DND-41 (cell line): Measurements from ENCODE around the gene TTC23L.

ENCODE experiments used
- ATAC-seq: fragments of 200-7000 bp; cut with Tn5 transposase; 3 replicates; pipeline ENCODE4 v1.9.1; 2021; ENCODE audit warnings: low read depth; ENCODE audit not compliant: insufficient read depth
- DNase-seq: peaks from one replicate; pipeline ENCODE4 v3.0.0-alpha.2; 2020
- H2AFZ ChIP-seq: 2 replicates; pipeline ENCODE4 v1.6.0; 2012; ENCODE audit warnings: low read depth, low read length
- H3K27ac ChIP-seq: 2 replicates; pipeline ENCODE4 v1.5.1; 2012; ENCODE audit warnings: low read length, inconsistent platforms
- H3K27me3 ChIP-seq: fragments of 200-600 bp; sonication (generic); 2 replicates; pipeline ENCODE4 v1.6.0; 2012; ENCODE audit warnings: low read length, mild to moderate bottlenecking, inconsistent platforms; ENCODE audit not compliant: insufficient read depth, poor library complexity
- H3K36me3 ChIP-seq: 2 replicates; pipeline ENCODE4 v1.5.1; 2012; ENCODE audit warnings: low read length, inconsistent platforms; ENCODE audit not compliant: insufficient read depth
- H3K4me1 ChIP-seq: 2 replicates; pipeline ENCODE4 v1.5.1; 2012; ENCODE audit warnings: mild to moderate bottlenecking, low read length; ENCODE audit not compliant: insufficient read depth
- H3K4me2 ChIP-seq: 2 replicates; pipeline ENCODE4 v1.6.0; 2012; ENCODE audit warnings: mild to moderate bottlenecking, moderate library complexity, low read length, inconsistent platforms; ENCODE audit not compliant: insufficient read depth
- H3K4me3 ChIP-seq, 2 experiments: fragments of 200-600 bp in 1 of 2; shearing (Covaris generic) in 1 of 2; 2 replicates each; pipeline ENCODE4 v1.5.1; 2012 to 2016; ENCODE audit warnings: inconsistent platforms in 2 of 2, low read length in 2 of 2, mild to moderate bottlenecking in 2 of 2, low read depth in 1 of 2, moderate library complexity in 1 of 2
- H3K79me2 ChIP-seq: 2 replicates; pipeline ENCODE4 v1.6.0; 2012; ENCODE audit warnings: low read length, inconsistent platforms; ENCODE audit not compliant: insufficient read depth
- H3K9ac ChIP-seq: 2 replicates; pipeline ENCODE4 v1.6.0; 2012; ENCODE audit warnings: low read depth, mild to moderate bottlenecking, inconsistent platforms, low read length, moderate library complexity
- H3K9me3 ChIP-seq: 2 replicates; pipeline ENCODE4 v1.5.1; 2012; ENCODE audit warnings: low read length, moderate library complexity, mild to moderate bottlenecking, inconsistent platforms; ENCODE audit not compliant: insufficient read depth, severe bottlenecking
- H4K20me1 ChIP-seq: 2 replicates; pipeline ENCODE4 v1.6.0; 2012; ENCODE audit warnings: low read length; ENCODE audit not compliant: insufficient read depth
- CTCF ChIP-seq: IDR thresholded peaks from 2 replicates; pipeline ENCODE4 v1.5.1; 2012; ENCODE audit warnings: borderline replicate concordance, low read length, moderate library complexity, mild to moderate bottlenecking; ENCODE audit not compliant: poor library complexity, severe bottlenecking; ENCODE audit errors: extremely low read depth
- EZH2 ChIP-seq: IDR thresholded peaks from 3 replicates; pipeline ENCODE4 v1.6.1; 2012; ENCODE audit warnings: borderline replicate concordance, low read depth, mild to moderate bottlenecking, moderate library complexity, low read length, inconsistent platforms; ENCODE audit not compliant: severe bottlenecking

Gene TTC23L

GRCh38 chr5:34804913-34805312 is 34.1 kb upstream of the TTC23L start:
- H3K79me2 ChIP-seq = no peaks in the 10 kb centered on the region
- ATAC-seq = no peak
- H3K36me3 ChIP-seq = no peaks in the 10 kb centered on the region
- no peaks in the 10 kb centered on the region for H3K9me3 ChIP-seq
- H3K27ac ChIP-seq = no peak overlapping the region
- no peak overlapping the region for H2AFZ ChIP-seq
- H3K27me3 ChIP-seq = peaks cover 7% of the 10 kb centered on the region
- H3K4me3 ChIP-seq = no peak overlapping the region
- no peak overlapping the region for H3K4me2 ChIP-seq
- DNase-seq = no peak
- no peaks in the 10 kb centered on the region for H4K20me1 ChIP-seq
- no peak overlapping the region for H3K9ac ChIP-seq
- TF ChIP-seq CTCF (no peak), EZH2 (no peak)
- H3K4me1 ChIP-seq = no peaks in the 10 kb centered on the region

- H3K27ac ChIP-seq = no peak overlapping the region
- DNase-seq (no peak), ATAC-seq (no peak)
- no peaks in the 10 kb centered on the region for H3K36me3 ChIP-seq
- no peak overlapping the region for H3K4me2 ChIP-seq
- H3K9me3 ChIP-seq = no peaks in the 10 kb centered on the region
- no peaks in the 10 kb centered on the region for H3K4me1 ChIP-seq
- no peak overlapping the region for H2AFZ ChIP-seq
- no peak overlapping the region for H3K9ac ChIP-seq
- no peak overlapping the region for H3K4me3 ChIP-seq
- TF ChIP-seq CTCF (no peak), EZH2 (no peak)
- peaks cover 7% of the 10 kb centered on the region for H3K27me3 ChIP-seq
- no peaks in the 10 kb centered on the region for H3K79me2 ChIP-seq
- H4K20me1 ChIP-seq = no peaks in the 10 kb centered on the region
These were observed 32.4 kb upstream of the TTC23L start for GRCh38 chr5:34806532-34806931.

- Histone ChIP-seq H3K79me2 (no peaks in the 10 kb centered on the region), H2AFZ (no peak overlapping the region), H3K9ac (no peak overlapping the region), H3K4me1 (no peaks in the 10 kb centered on the region), H3K27me3 (peaks cover 13% of the 10 kb centered on the region), H3K27ac (no peak overlapping the region), H3K36me3 (no peaks in the 10 kb centered on the region), H4K20me1 (no peaks in the 10 kb centered on the region), H3K4me2 (no peak overlapping the region), H3K4me3 (no peak overlapping the region), H3K9me3 (no peaks in the 10 kb centered on the region)
- DNase-seq = no peak
- ATAC-seq = no peak
- TF ChIP-seq EZH2 (no peak), CTCF (no peak)
These were observed 27.3 kb upstream of the TTC23L start for GRCh38 chr5:34811706-34812105.

GRCh38 chr5:34813509-34813908 is 25.5 kb upstream of the TTC23L start:
- H3K79me2 ChIP-seq = no peaks in the 10 kb centered on the region
- H3K36me3 ChIP-seq = no peaks in the 10 kb centered on the region
- no peaks in the 10 kb centered on the region for H3K9me3 ChIP-seq
- DNase-seq (no peak), ATAC-seq (no peak)
- H3K27ac ChIP-seq = no peak overlapping the region
- no peak overlapping the region for H3K9ac ChIP-seq
- H3K4me2 ChIP-seq = no peak overlapping the region
- peaks cover 10% of the 10 kb centered on the region for H3K27me3 ChIP-seq
- no peaks in the 10 kb centered on the region for H3K4me1 ChIP-seq
- H2AFZ ChIP-seq = no peak overlapping the region
- no peaks in the 10 kb centered on the region for H4K20me1 ChIP-seq
- no peak overlapping the region for H3K4me3 ChIP-seq
- no peak for TF ChIP-seq EZH2
- no peak for TF ChIP-seq CTCF
